ENCODE results near the gene SLC16A2. TPM values are rescaled to one million over a fixed set of nuclear protein-coding genes. Genes with fewer than 3 reads are reported as not detected.

The SLC16A2 gene
- polyA plus RNA-seq, 1 of the 3 experiments (the other 2 are of a cell fraction) = 10.9 TPM

GRCh38 chrX:74426071-74426470 lies 4.8 kb downstream of the SLC16A2 start (continued):
- no peak for TF ChIP-seq MEF2A (IDR thresholded peaks at IDR 0.05; ENCODE audit: borderline replicate concordance, low read depth)

- Histone ChIP-seq H3K9me2 (no peaks in the 10 kb centered on the region), H2AFZ (ENCODE audit: low read depth) (no peak overlapping the region), H3K4me1 (ENCODE audit: control insufficient read depth in 1 of 2, insufficient read depth in 2 of 2, low read depth in 1 of 2, low read length in 1 of 2) (peaks cover 0 to 6% of the 10 kb centered on the region in 2 experiments; a peak in 1 of 4 replicates), H3K9ac (no peak overlapping the region), H3K27ac (ENCODE audit: low read depth in 2 of 2, low read length in 1 of 2) (no peak overlapping the region), H4K20me1 (ENCODE audit: insufficient read depth) (no peaks in the 10 kb centered on the region), H3K27me3 (ENCODE audit: insufficient read depth) (peaks cover 5% of the 10 kb centered on the region; the same call in 1 of the 2 replicates), H3K36me3 (replicated peaks in 1 of 2; ENCODE audit: control insufficient read depth in 1 of 2, insufficient read depth in 2 of 2, low read length in 1 of 2) (no peaks in the 10 kb centered on the region), H3K79me2 (ENCODE audit: insufficient read depth) (no peaks in the 10 kb centered on the region), H3K4me2 (no peak overlapping the region), H3K4me3 (ENCODE audit: low read depth in 2 of 2, low read length in 1 of 2) (no peak overlapping the region), H3F3A (replicated peaks; ENCODE audit: insufficient read depth) (no peaks in the 10 kb centered on the region), H3K9me3 (no peaks in the 10 kb centered on the region)
- POLR2A ChIA-PET = no interaction called here
- TF ChIP-seq EZH2phosphoT487 (IDR thresholded peaks at IDR 0.05; ENCODE audit: borderline replicate concordance, low read depth) (no peak), REST (IDR thresholded peaks at IDR 0.05; ENCODE audit: low read depth, low read length) (no peak), ELF1 (IDR thresholded peaks at IDR 0.05) (no peak), RAD21 (IDR thresholded peaks at IDR 0.05; ENCODE audit: low read length) (no peak), TCF12 (IDR thresholded peaks at IDR 0.05) (no peak), ZBTB33 (IDR thresholded peaks at IDR 0.05; ENCODE audit: borderline replicate concordance, low read depth) (no peak), MAX (IDR thresholded peaks at IDR 0.05; ENCODE audit: low read depth) (no peak), FOSL2 (IDR thresholded peaks at IDR 0.05; ENCODE audit: borderline replicate concordance, low read depth) (no peak), NRF1 (IDR thresholded peaks at IDR 0.05; ENCODE audit: low read depth, low read length) (no peak), PBX3 (IDR thresholded peaks at IDR 0.05) (no peak), POLR2AphosphoS5 (IDR thresholded peaks at IDR 0.05; ENCODE audit: low read depth, low read length) (no peak), TAF1 (IDR thresholded peaks at IDR 0.05; ENCODE audit: borderline replicate concordance, low read depth, low read length) (no peak), CTCF (IDR thresholded peaks at IDR 0.05) (no peak), YY1 (IDR thresholded peaks at IDR 0.05; ENCODE audit: low read depth) (no peak), FOXM1 (IDR thresholded peaks at IDR 0.05; ENCODE audit: low read depth) (no peak), FOXJ3 (CRISPR knock-in tag; IDR thresholded peaks at IDR 0.05) (no peak), CHD2 (IDR thresholded peaks at IDR 0.05; ENCODE audit: low read length, partially characterized antibody) (no peak)
- WGBS (ENCODE audit: low lambda C conversion rate) = 42% methylated on average over 2 of the region's 2 CpGs
- no peak for DNase-seq
- CTCF ChIA-PET = interaction anchor here (0.7 kb wide), 1 partner anchor 12 kb away, joined by 3 read pairs; no protein-coding TSS in a partner anchor
These were observed 5.3 kb downstream of the SLC16A2 start for GRCh38 chrX:74426615-74427014.
